Superior temporal gyrus (tissue), 1 donor: Measurements from ENCODE around the gene SDR42E2.
"Not testable (repeated sequence)": the region's sequence is repeated elsewhere in the genome, so short reads cannot be mapped to it uniquely, and the experiment has no call there.

Experiments
- DNase-seq: peaks from one replicate; pipeline ENCODE4 v3.0.0-alpha.2; 2016; ENCODE audit errors: extremely low spot score

Gene SDR42E2

GRCh38 chr16:22213801-22214200 is 51.5 kb downstream of the SDR42E2 start:
- no peak for DNase-seq

- no peak for DNase-seq
Measured at GRCh38 chr16:22214402-22214801, 52.1 kb downstream of the SDR42E2 start.

- DNase-seq = no peak
Measured at GRCh38 chr16:22214889-22215288, 52.6 kb downstream of the SDR42E2 start.

- peak; percentile 71 for DNase-seq
Measured at GRCh38 chr16:22216191-22216831, 54.0 kb downstream of the SDR42E2 start.

- DNase-seq = not testable (repeated sequence)
Measured at GRCh38 chr16:22216832-22217225, 54.5 kb downstream of the SDR42E2 start.

GRCh38 chr16:22217890-22218730 is 55.8 kb downstream of the SDR42E2 start:
- DNase-seq = no peak

- DNase-seq = no peak
Measured at GRCh38 chr16:22219389-22220068, 57.2 kb downstream of the SDR42E2 start.

- DNase-seq = no peak
Measured at GRCh38 chr16:22220069-22220440, 57.7 kb downstream of the SDR42E2 start.

GRCh38 chr16:22220714-22221113 is 58.4 kb downstream of the SDR42E2 start:
- DNase-seq = peak; percentile 70

- no peak for DNase-seq
Measured at GRCh38 chr16:22222006-22222405, 59.7 kb downstream of the SDR42E2 start.

- no peak for DNase-seq
Measured at GRCh38 chr16:22222998-22223397, 60.7 kb downstream of the SDR42E2 start.

- DNase-seq = peak; percentile 71
Measured at GRCh38 chr16:22225060-22225459, 62.8 kb downstream of the SDR42E2 start.

GRCh38 chr16:22229889-22230288 is 67.6 kb downstream of the SDR42E2 start:
- DNase-seq = no peak

- DNase-seq = no peak
Measured at GRCh38 chr16:22232277-22233036, 70.2 kb downstream of the SDR42E2 start.

GRCh38 chr16:22233037-22233372 is 70.7 kb downstream of the SDR42E2 start:
- DNase-seq = no peak

- no peak for DNase-seq
Measured at GRCh38 chr16:22235839-22236745, 73.8 kb downstream of the SDR42E2 start.

- no peak for DNase-seq
Measured at GRCh38 chr16:22239131-22239805, 77.0 kb downstream of the SDR42E2 start.

GRCh38 chr16:22240023-22240710 is 77.9 kb downstream of the SDR42E2 start:
- DNase-seq = no peak
